Fibroblast of skin of left biceps (primary cell): Measurements from ENCODE around the gene RHBDL1.
A peak's percentile ranks its signal among the peaks of the same experiment; 100 is the strongest.

Source experiments
- DNase-seq, 2 experiments: peaks; one replicate each; pipeline ENCODE4 v3.0.0-alpha.2; 2013; ENCODE audit warnings: low read depth in 2 of 2

Gene RHBDL1

DNA sequence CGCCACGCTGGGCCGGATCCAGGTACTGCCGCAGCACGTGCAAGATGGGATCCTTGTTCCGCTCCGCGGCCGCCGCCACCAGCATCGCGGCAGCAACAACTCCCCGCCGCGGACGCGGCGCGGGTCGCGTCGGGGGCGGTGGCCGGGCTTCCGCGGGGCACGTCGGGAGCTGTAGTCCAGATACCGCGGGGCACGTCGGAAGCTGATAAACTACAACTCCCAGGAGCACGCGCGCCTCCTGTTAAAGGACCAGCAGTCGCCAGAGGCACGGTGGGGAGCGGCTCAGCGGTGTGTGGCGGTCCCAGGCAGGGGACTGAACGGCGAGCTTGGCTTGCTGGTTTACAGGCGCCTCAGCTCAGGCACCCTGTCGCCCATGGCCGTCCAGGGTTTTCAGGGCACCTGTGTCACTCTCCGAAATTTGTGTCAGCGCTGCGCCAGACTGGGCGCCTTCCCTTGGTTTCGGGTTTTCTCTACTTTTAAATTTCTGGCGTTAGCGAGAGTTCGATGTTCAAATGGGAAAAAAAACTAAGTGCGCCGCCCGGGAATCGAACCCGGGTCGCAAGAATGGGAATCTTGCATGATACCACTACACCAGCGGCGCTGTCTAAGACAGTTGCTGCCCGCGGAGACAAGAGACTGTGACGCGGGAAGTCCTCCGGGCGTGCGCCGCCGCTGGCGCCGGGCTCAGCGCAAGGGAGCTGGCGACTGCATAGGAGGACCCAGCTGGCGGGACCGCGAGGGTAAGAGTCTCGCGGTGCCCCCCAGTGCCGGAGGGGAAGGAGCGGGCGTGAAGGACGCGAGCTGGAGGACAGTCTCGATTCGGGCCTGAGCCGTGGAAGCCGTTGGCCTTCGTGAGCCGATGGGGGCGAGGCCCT is 39.0 kb upstream of the RHBDL1 start, which contains the start of gene METTL26:
Gene METTL26 (minus strand): TSS at position 100 of the 875 bp plus-strand sequence. CDS start 15 bp downstream, at position 85.
- peak; percentile 76 to 78 for DNase-seq

DNA sequence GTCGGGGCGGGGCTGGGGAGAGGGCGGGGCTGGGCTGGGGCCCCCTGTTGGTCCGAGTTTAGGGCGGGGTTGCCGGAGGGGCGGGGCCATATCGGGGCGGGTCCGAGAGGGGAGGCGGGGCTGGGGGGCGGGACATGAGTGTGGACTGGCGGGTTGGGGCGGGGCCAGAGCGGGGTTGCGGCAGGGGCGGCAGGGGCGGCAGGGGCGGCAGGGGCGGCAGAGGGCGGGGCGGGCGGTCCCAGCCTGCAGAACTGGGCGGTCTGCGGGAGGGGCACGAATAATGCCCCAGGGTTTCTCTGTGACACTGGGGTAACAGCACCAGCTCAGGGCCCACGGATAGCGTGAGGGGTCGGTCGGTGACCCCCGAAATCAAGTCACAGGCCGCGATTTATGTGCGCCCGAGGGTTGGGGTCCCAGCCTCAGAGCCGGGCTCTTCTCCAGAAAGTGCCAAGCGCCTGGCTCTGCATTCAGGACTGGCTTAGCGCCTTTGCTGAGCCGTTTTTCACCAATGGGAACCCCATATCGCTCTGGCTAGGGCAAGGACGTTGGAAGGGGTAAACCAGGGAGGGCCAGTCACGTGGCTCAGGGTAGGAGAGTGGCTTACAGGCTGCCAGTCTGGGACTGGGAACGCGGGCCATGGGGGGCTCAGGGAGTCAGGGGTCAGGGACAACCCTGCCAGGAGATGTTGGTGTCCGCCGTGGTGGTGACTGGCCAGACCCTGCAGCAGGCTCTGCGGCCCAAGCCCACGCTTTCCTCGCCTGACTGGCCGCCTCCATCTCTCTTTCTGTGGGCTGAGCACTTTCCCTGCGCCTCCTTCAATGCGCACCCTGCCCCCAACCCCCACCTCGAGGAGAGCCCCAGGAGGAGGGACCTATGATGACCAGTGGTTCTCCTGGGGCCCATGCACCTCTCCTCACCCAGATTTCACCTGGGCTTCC is 38.1 kb upstream of the RHBDL1 start:
- DNase-seq: peak; percentile 67 to 74

DNA sequence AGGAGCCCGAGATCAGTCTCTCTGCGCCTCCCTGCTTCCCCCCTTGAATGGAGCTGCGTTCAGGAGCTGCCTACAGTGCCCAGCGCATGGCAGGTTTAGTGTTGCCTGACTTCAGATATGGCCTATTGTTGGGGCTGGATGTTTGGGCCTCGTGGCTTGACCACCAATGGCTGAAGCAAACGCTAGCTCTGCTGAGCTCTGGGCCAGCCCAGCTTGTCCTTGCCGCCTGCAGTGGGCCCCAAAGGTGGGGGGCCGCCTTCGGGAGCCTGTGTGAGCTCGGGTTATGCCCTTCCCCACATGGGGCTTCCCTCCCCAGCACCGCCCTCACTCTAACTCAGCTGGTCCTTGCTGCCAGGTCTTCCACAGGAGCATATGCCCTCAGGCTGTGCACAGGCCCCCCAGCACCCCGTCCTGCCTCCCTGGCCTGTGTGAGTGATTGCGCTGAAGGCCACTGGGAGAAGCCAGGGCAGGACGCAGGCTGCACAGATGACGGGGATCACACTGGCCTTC is 37.4 kb upstream of the RHBDL1 start:
- no peak for DNase-seq

DNA sequence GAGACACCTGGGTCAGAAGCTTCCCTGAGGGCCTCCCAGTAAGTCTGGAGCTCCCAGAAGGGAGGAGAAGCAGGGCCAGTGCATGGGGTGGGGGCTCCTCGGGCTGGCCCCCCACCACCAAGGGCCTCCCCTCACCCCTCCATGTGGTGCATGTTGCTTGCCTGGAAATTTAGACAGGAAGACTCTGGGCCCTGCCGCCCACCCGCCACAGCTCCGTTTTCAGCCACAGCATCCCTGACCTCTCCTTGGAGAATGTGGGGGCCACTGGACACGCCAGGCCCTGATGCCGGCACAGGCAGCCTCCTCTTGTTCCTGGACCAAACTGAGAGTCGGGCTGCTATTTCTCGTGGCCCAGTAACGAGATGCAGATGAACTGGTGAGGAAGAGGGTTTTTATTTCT is 36.6 kb upstream of the RHBDL1 start:
- no peak for DNase-seq

DNA sequence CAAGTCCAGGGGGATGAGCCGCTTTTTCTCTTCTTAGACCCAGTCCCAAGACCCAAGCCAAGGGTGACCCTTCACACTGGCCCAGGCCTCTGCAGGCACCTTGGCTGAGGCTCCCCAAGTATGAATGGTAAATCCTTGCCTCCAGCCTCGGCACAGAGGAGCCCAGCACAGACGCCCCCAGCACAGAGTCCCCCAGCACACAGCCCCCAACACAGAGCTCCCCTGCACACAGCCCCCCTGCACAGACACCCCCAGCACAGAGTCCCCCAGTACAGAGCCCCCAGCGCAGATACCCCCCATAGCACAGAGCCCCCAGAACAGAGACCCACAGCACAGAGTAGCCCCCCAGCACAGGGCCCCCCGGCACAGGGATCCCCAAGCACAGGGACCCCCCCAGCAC is 34.9 kb upstream of the RHBDL1 start:
- DNase-seq: no peak

DNA sequence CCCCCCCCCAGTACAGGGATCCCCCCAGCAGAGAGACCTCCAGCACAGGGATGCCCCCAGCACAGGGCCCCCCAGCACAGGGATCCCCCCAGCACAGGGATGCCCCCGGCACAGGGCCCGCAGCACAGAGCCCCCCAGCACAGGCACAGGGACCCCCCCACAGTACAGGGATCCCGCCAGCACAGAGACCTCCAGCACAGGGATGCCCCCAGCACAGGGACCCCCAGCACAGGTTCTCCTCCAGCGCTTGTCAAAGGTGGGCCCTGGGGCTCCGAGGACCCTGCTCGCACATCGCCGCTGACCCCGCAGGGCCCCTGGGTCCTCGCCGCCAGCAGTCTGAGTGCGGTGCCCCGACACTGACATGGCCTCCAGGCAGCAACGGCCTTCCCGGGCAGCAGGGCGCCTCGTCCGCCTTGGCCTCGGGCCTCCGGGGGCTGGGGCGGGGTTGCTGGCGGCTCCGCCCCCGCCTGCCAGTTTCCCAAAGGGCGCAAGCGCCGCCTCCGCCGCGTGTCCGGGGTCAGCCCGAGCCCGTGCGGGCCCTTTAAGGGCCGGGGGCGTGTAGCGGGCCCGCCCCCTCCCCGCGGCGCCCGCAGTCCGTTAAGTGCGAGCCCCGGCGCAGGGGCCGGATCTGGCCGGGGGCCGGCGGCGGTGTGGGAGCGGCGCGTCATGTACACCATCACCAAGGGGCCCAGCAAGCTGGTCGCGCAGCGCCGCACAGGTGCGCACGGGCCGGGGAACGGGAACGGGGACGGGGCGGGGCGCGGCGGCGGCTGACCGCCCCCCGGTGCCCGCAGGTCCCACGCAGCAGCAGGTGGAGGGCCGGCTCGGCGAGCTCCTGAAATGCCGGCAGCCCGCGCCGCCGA is 33.9 kb upstream of the RHBDL1 start, which contains the start of gene MCRIP2:
Gene MCRIP2 (plus strand): TSS at position 503 of the 863 bp plus-strand sequence. CDS start 164 bp downstream, at position 667.
- DNase-seq: no peak

DNA sequence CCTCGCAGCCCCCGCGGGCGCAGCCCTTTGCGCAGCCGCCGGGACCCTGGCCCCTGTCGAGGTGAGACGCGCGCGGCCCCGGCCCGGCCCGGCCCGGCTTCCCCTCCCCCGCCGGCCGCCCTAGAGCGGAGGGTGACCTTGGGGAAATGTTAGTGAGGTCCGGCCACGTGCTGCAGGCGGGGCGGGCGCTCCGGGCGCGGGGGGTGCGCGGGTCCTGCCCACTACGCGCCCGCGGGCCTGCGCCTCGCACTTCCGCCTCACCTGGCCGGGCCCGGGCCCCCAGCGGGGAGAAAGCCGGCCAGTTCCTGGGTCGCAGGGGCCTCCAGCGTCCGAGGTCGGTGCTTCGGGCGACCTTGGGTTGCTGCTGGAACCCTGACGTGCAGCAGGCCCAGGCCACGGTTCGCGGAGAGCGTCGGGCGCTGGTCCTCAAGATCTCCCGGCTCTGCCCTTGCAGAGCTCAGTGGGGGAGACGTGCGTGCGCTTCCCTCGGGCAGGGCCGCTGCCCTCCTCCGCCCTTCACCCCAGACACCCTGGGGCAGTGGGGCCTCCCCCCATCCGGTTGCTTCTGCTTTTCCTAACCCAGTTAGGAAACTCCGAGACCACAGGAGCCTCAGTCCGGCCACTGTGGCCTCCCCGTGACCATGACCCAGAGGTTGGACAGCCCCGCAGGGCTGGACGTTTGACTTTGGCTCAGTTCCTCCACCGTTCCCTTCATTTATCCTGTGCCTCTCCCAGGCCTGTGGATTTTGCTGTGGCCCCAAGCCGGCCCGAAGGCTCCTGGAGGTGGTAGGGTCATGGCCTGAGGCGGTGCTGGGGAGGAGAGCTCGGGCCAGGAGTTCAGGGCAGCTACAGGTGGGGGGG is 33.1 kb upstream of the RHBDL1 start:
- no peak for DNase-seq

DNA sequence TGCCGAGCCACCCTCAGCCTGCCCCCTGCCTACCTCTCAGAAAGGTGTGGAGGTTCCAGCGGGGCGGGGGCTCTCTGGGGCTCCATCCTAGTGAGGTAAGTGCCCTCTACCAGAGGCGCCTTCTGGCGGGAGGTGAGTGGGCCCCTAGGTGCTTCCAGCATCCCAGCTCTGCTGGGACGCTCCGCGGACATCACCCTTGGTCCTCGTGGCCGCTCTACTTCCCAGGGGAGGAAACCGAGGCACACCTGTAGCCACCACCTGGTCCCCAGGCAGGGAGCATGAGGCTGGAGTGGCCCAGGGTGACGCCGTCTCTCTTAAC is 32.5 kb upstream of the RHBDL1 start:
- DNase-seq: no peak

DNA sequence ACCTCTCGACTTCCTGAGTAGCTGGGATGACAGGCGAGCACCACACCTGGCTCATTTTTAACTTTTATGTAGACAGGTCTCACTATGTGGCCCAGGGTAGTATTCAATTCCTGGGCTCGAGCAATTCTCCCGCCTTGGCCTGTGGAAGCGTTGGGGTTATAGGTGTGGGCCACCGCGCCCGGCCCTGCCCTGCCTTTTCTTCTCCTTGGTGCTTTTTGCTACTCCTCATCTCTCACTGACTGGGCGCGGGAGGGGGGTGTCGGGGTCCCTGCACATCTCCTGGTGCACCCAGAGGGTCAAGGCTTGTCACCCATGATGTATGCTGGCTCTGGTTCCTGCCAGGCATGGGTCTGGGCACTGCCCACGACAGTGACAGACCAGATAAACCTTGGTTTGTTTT is 30.9 kb upstream of the RHBDL1 start:
- no peak for DNase-seq

DNA sequence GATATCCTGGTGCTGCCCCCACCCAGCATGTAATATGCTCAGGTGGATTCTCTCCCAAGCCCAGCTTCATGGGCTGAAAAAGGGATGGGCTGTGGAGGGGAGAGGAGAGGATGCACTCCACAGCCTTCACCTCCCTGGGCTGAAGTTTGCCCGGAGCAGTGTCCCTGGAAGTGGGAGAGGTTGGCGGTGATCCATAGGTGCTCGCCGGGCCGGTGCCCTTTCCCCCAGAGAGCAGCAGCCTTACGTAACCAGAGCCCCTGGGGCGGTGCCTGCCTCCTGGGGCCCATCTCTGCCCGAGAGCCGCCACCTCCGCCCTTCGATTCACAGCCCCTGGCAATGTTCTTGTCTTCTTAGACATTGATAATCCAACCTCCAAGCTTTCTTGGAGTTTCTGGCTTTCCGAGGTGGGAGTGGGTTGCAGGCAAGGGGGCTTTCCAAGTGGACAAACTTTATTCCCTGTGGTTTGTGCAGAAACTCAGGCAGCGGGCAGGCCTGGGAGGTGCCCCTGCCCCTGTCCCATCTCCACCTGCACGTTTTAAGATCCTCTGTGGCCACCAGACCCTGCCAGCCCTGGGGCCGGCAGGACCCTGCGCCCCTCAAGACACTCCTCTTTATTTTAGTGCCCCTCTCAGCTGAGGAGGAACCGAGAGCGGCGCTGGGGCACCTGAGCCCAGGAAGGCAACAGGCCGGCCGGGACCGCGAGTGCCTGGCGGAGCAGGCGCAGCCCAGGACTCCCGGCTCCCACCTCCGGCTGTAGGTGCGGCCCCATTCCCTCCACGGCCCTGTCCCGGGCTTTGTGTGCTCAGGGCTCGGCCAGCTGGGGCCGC is 29.4 kb upstream of the RHBDL1 start:
- no peak for DNase-seq

DNA sequence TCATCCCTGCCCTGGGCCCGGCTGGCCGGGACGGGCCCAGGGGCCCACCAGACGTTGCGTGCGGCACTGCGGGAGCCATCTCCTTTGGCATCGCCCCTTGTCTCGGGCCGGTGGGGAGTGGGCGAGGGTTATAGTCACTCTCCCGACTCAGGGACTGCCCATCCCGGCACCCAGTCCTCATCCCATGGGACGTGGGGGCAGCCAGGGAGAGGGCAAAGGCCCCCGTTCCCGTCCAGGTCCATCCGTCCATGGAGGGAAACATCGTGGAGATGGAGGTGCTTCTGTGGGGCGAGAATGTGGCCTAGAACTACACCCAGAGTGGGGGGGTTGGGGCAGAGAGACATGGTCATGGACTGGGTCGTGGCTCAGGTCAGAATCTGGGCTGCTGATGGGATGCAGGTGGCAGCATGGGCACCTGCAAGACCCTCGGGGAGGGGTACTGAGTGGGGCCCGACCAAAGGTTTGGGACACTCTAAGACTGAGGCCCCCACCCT is 28.7 kb upstream of the RHBDL1 start:
- no peak for DNase-seq

DNA sequence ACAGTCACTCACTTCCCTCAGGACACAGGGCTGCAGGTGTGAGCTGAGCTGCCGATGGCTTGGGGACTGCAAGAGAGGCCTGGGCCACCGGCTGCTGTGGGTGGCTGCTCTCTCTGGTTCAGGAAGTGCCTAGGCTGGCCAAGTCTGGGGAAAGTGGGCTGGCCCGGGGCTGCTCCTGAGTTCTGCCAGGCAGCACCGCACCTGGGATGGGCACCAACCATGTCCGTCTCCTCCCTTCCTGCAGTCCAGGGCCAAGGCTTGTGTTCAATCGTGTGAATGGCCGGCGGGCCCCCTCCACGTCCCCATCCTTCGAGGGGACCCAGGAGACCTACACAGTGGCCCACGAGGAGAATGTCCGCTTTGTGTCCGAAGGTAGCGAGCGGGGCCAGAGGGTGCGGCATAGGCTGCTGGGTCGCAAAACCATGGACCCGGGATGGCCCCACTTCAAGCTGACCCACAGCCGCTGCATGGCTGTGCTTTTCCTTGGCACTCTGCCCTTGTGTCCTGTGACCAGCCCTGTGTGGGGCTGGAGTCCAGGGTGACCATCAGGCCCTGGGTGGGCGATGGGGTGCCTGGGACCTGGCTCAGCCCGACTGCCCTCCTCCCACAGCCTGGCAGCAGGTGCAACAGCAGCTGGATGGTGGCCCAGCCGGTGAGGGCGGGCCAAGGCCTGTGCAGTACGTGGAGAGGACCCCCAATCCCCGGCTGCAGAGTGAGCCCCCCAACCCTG is 28.1 kb upstream of the RHBDL1 start:
- no peak for DNase-seq

DNA sequence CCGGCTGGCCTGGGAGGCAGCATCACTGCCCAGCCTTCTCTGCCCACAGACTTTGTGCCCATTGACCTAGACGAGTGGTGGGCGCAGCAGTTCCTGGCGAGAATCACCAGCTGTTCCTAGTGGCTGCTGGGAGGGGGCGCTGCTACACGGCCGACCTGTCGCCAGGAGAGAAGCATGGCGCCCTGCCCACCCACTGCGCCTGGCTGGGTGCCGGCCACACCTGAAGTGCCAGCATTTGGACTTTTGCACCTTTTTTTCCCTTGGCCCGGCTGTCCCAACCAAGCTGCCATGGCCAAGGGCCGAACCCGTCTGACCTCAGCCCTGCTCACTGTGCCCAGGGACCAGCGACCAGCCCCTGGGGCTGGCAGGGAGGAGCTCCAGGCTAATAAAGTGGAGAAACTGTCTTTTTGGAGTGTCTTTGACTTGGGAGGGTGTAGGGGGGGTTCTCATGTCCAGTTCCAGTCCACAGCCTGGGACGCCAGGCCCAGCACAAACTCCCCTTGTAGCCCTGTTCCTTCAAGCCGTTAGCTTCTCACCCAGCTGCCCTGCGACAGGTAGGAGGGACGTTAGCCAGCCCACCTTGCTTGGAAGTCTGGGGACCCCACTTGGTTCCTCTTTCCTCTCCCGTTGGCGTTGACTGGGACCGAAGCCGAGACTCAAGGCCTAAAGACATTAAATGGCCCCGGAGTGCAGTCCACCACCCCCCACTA is 27.2 kb upstream of the RHBDL1 start:
- DNase-seq: no peak

DNA sequence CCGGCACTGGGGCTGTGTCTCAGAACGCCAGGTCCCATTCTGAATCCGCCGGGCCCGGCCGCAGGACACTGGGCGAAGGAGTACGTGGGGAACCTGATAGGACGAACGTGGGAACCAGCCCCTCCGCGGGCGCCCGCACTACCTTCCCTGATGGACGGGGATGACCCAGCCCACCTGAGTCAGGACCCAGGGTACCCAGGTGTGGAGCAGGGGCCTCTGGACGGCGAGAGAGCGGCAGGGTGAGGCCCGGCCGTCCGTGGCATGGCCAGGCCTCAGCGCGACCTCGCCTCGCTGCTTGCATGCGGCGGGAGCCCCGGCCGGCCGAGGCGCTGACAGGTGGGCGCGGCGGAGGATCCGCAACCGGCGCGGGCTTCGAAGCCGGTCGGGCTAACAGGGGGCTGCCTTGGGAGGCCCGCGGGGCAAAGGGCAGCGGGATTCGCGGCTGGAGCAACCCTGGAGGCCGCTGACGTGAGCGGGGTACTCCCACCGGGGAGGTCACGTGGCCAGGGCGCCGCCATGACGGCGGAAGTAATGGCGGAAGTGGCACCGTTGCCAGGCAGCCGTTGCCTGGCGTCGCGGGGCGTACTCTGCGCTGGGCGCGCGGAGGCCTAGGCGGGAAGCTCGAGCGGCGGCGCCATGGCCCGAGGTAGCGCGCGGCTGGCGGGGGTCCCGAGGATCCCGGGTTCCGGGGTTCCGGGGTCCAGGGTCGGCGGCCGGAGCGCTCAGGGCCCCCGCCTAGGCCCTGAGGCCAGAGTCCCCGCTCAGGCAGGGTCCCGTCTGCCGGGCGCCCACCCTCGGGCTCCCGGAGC is 26.5 kb upstream of the RHBDL1 start, which contains the start of gene WDR90:
Gene WDR90 (plus strand): TSS at position 585 of the 809 bp plus-strand sequence. CDS start 52 bp downstream, at position 637.
- DNase-seq: peak; percentile 65 to 67

DNA sequence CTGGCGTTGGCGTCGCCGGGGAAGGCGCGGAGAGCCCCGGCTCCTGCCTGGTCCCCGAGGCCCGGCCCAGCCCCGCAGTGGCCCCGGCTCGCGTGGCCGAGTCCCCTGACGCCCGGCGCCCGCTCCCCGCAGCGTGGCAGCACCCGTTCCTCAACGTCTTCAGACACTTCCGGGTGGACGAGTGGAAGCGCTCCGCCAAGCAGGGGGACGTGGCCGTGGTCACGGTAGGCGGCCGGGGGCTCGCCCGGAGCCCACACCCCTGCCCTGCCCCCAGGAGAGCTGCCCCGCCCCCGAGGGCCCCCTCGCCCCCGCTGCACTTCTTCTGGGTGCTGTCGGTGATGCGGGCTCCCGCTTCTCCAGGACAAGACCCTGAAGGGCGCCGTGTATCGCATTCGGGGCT is 25.8 kb upstream of the RHBDL1 start:
- no peak for DNase-seq

DNA sequence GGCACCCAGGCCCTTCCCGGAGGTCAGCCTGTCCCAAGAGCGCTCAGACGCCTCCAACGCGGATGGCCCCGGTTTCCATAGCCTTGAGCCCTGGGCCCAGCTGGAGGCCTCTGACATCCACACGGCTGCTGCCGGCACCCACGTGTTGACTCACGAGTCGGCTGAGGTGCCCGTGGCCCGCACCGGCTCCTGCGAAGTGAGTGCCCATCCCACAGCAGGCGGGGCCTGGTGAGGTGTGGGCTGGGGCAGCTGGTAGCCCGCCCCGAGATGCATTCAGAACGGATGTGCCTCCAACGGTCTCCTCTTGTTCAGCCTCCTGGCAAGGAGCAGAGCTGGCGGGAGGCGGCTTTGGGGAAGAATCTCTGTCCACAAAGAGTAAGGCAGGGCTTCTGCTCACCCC is 23.6 kb upstream of the RHBDL1 start:
- DNase-seq: no peak
